Hippocampal formation (tissue), 2 donors: ENCODE results near the gene GLI2.

Source experiments
- DNase-seq, 2 donors: peaks; one replicate each; lab custom pipeline; 2025; lab: John Stamatoyannopoulos, UW

GLI2 gene

DNA sequence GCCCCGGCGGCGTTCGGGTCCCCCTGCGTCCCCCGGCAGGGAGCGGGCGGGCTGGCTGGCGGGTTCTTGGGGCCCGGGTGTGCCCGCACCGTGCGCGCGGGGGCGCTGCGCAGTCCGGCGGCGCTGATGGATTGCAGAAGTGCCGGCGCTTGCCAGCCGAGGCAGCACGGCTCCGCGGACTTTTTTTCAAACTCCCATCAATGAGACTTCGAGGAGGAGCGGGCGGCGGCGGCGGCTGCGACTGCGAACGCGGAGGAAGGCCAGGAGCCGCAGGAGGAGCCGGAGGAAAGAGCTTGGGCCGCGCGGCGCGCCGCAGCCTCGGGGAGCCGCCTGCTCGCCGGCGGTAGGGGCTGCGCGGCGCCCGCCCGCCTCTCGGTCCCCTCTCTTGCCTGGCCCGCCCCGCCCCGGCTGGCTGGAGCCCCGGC, at the start of gene GLI2:
Gene GLI2 (plus strand): TSS at position 123 of the 425 bp plus-strand sequence. CDS start 61,453 bp downstream, outside the sequence.
- peak; percentile 44 to 49 for DNase-seq

GRCh38 chr2:120685974-120686297, 49.7 kb upstream of the GLI2 start:
- no peak for DNase-seq

GRCh38 chr2:120686511-120687168, 49.0 kb upstream of the GLI2 start:
- DNase-seq: no peak

- no peak for DNase-seq
Measured at GRCh38 chr2:120687210-120687609, 48.5 kb upstream of the GLI2 start.

DNA sequence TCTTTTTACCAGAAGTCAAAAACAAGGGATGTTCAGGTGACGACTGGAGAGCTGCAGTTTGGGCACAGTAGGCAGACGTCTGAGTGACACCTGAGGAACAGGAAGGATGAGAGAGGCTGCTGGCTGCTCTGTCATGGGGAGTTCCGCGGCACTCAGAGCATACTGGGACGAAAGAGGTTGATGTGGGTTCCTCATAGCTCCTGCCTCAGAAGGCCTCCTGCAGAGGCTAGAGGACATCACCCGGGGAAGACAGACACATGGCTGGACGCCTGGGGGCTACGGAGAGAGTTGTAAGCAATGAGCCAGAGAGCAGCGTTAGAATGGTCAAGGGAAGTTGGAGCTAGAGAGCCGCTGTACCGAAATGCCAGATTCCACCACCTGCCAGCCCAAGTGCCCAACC, 45.1 kb upstream of the GLI2 start:
- DNase-seq: no peak

DNA sequence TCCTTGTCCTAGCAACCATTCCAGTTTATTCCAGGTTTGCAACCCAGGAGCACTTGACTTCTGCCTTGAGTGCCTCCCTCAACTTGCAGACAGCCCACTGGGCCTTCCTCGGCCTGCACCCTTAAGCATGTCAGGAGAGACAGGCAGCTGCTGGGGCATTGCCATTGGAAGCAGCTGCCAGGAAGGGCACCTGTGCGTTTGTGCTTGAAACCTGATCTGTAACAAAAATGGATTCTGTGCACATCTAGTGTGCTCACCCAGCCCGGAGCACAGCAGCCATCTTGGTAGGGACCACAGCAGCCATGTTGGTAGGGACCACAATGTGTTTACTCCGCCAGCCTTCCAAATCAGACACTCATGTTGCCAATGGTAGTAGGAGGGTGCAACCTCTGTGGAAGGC, 44.3 kb upstream of the GLI2 start:
- no peak for DNase-seq

DNA sequence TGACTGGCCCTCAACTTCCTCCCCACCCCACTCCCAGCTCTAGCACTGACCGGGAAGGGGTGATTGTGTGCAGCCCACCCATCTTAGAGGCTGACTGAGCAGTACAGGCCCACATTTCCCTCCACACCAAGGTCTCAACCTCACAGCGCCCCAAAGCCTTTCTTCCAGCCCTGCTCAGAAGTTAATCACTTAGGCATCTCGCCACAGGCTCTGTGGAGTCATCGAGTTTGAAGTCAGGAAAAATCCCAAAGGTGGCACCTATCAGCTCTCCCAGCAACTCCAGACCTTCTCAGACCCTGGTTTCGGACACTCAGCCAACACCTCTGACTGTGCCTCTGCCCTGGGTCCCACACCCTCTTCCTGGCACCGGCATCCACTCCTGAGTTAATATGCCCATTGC, 43.0 kb upstream of the GLI2 start:
- DNase-seq: no peak

DNA sequence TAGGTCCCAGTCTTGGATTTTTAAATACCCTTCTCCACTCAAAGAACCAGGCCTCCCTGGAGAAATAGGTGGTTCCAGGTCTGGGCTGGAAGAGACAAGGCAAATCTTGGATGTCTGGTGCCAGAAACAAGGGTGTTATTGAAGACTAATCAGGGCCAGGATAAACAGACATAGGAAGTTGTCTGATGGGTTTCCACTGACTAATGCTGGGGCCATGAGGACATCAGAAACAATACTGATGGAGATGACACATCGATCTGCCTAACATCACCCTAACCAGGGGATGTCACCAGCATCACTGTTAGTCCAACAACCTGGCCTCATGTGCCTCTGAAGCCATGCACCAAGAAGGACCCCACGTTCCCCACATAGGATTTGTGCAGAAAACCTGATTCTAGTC, 42.5 kb upstream of the GLI2 start:
- DNase-seq: no peak

- no peak for DNase-seq
Measured at GRCh38 chr2:120694034-120694433, 41.6 kb upstream of the GLI2 start.

DNA sequence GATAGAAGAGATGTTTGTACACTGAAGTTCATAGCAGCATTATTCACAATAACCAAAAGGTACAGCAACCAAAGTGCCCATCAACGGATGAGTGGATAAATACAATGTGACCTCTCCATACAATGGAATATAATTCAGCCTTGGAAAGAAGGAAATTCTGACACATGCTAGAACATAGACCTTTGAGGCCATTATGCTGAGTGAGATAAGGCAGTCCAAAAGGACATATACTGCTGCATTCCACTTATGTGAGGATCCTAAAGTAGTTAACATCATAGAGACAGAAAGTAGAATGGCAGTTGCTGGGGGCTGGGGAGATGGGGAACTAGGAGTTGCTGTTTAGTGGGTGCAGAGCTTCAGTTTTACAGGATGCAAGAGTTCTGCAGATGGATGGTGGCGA, 38.2 kb upstream of the GLI2 start:
- DNase-seq: no peak

DNA sequence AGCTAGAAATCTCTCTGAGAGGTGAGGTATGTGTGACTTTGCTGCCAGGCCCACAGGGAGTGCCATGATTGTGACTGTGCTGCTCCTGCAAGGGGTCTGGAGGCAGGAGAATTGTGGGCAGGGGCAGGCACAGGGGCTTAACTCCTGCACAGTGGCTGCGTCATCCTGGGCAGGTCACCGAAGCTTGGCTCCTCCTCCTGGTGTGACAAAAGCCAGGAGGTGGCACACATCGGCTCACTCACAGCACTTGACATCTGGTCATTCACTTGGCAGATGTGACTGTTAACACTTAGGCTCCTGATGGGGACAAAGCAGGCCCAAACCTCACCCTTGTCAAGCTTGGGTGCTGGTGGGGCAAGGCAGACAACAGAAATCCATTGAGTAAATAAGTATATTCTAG, 36.4 kb upstream of the GLI2 start:
- no peak for DNase-seq

- DNase-seq: no peak
Measured at GRCh38 chr2:120700659-120701058, 35.0 kb upstream of the GLI2 start.

- no peak for DNase-seq
Measured at GRCh38 chr2:120701096-120701495, 34.6 kb upstream of the GLI2 start.

- no peak for DNase-seq
Measured at GRCh38 chr2:120701499-120701898, 34.2 kb upstream of the GLI2 start.

DNA sequence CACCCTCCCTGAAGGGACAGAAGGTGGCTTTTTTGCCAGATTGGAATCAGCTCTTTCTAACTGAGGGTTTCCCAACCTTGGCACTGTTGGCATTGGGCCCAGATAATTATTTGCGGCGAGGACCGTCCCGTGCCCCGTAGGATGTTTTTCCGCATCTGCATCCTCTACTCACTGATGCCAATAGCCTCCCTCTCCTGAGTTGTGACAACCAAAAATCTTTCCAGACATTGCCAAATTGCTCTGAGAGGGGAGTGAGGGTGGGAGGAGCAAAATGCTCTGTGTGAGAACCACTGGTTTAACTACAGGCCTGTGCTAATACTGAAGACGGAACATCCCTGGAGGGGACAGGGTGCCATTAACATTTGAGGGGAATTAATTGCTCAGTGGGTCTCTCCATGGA, 33.6 kb upstream of the GLI2 start:
- no peak for DNase-seq

DNA sequence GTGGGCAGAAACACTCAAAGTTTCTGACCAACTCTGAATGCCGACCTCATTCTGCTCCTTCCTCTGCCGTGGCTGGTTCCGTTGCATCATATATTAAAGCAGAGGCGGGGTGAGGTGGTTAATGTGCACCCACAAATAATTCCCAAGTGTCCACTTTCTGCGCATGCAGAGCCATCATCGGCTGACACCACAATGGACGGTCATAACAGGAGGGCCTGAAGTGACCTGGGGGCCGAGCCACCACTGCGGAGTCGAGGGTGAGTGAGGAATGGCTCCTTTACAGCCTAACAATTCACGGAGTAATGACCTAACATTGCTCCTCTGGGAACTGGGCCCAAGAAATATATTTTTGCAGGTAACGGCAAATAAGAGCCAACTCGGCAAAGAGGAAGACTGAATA, 32.9 kb upstream of the GLI2 start:
- DNase-seq: no peak

GRCh38 chr2:120703330-120703994, 32.2 kb upstream of the GLI2 start:
- no peak for DNase-seq

- DNase-seq: no peak
Measured at GRCh38 chr2:120704696-120705095, 31.0 kb upstream of the GLI2 start.

DNA sequence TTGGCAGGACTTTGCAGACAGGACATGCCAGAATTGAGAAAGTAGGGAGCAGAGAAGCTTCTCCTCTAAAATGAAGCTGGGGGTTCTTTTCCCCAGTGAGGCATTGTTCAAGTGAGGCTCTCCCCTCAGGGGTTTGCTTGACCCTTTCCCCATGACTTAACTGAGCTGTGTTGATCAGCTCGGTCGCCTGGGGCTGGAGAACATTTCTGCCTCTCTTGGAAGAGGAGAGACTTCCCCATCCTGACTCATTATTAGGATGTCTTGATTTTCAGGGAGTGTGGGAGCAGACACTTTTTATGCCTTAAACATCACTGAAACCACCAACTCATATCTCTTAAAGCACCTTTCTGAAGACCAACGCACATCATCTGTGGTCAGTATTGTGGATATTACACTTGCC, 27.9 kb upstream of the GLI2 start:
- DNase-seq: no peak

- no peak for DNase-seq
Measured at GRCh38 chr2:120708944-120709607, 26.6 kb upstream of the GLI2 start.

GRCh38 chr2:120709608-120710041, 26.0 kb upstream of the GLI2 start:
- DNase-seq: no peak

DNA sequence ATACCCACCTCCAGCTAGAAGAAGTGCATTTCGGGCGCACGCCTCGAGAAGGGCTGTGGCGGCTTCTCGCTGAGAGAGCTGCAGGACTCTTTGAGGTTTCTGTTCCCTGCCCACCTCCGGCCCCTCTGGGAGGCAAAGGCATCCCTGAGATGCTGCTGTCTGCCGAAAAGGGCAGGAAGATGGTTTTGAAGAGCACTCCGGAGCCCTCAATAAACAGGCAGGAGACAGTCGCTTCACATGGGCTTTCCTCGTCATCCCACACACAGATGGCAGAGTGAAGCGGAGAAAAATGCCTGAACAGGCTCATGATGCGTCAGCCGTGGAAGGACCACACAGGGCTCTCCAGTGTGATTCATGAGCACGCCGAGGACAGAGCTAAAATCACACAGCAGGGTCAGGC, 25.4 kb upstream of the GLI2 start:
- no peak for DNase-seq

GRCh38 chr2:120711694-120712093, 24.0 kb upstream of the GLI2 start:
- no peak for DNase-seq
